GM21619 (cell line): ENCODE data around the gene SPAG7.
A peak's percentile ranks its signal among the peaks of the same experiment; 100 is the strongest.

ENCODE experiments used
- ATAC-seq: cut with Tn5 transposase; IDR thresholded peaks from one replicate; pipeline ENCODE4 v1.9.1; 2021; ENCODE audit not compliant: unreplicated experiment

The SPAG7 gene, protein sequence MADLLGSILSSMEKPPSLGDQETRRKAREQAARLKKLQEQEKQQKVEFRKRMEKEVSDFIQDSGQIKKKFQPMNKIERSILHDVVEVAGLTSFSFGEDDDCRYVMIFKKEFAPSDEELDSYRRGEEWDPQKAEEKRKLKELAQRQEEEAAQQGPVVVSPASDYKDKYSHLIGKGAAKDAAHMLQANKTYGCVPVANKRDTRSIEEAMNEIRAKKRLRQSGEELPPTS

DNA sequence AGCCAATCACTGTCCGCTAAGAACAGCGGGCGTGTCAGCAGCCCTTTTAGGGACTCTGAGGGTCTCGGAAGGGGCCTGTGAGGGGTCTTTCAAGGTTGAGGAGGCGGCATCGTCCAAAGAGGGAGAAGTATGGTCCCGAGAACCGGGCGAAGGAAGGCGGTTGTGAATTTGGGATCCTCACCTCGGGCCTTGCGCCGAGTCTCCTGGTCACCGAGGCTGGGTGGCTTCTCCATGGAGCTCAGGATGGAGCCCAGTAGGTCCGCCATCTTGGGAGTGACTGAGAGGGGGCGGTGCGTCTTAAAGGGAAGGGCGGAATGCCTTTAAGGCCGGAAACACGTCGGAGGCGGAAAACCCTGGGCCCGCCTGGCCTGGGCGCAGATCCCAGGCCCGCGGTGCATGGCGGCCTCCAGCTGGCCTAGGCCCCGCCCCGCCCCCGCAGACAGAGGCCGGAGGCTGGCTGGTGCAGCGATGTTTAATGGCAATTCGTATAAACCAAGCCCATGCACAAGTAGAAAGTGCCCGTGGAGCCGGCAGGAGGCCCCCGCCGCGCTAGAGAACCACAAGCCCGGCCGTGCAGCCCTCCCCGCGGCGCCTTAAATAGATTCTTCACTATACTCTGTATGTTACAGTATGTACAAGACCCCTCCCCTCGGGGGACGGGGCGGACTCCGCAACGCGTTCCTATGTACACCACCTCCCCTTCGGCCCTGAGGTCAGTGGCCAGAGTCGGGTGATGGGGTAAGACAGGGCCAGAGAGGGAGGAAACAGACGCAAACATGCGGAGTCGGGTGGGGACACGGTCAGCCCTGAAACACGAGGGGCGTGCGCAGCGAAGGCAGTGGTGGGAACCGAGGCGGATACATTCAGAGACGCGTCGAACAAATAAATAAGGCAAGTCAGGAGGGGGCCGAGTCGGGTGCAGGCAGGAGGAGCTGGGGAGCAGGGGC, at the start of gene SPAG7:
Gene SPAG7, minus strand, starts transcription at position 279 of the 947 bp plus-strand sequence. Its CDS starts 13 bp downstream, at position 266.
- peak; percentile 54 for ATAC-seq

DNA sequence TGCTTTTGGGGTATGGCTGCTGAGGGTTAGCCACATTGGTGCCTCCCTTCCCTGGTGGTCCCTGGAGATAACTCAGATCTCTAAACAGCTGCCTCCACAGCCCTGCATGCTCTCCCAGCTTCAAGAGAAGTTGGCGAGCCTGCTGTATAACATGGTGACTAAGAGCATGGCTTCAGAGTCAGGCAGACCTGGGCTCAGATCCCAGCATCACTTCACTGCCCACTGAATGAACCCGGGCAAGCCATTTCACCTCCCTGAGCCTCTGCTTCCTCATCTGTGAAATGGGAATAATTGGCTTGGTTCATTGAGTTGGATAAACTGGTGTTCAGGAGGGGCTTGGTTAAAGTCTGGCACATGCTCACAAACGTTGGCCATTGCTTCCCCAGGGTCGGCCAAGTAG, 46.7 kb upstream of the SPAG7 start:
- no peak for ATAC-seq

GRCh38 chr17:5011928-5012327, 44.3 kb upstream of the SPAG7 start:
- no peak for ATAC-seq

- ATAC-seq: no peak
Measured at GRCh38 chr17:5003214-5003867, 35.7 kb upstream of the SPAG7 start.

DNA sequence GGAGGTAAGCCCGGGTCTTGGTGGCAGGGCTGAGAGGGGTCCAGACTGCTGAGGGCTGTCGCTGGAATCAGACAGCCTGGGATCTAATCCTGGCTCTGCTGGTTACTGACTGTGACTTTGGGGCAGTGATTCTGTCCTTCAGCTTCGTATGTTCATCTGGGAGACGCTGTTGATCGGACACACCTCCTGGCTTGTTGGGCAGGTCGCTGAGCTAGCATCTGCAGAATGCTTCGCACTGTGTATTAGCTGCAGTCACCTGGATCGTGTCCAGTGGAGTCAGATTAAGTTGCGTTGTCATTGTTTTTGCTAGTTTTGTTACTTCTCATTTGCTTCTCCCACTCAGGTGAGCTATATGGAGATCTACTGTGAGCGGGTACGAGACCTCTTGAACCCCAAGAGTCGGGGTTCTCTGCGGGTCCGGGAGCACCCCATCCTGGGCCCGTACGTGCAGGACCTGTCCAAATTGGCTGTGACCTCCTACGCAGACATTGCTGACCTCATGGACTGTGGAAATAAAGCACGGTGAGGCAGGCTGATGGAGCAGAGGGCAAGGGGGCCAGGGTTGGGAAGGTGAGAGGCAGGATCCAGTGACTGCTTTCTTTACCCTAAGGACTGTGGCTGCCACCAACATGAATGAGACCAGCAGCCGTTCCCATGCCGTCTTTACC, 34.6 kb upstream of the SPAG7 start:
- ATAC-seq: no peak

- ATAC-seq: no peak
Measured at GRCh38 chr17:5000237-5000639, 32.6 kb upstream of the SPAG7 start.

DNA sequence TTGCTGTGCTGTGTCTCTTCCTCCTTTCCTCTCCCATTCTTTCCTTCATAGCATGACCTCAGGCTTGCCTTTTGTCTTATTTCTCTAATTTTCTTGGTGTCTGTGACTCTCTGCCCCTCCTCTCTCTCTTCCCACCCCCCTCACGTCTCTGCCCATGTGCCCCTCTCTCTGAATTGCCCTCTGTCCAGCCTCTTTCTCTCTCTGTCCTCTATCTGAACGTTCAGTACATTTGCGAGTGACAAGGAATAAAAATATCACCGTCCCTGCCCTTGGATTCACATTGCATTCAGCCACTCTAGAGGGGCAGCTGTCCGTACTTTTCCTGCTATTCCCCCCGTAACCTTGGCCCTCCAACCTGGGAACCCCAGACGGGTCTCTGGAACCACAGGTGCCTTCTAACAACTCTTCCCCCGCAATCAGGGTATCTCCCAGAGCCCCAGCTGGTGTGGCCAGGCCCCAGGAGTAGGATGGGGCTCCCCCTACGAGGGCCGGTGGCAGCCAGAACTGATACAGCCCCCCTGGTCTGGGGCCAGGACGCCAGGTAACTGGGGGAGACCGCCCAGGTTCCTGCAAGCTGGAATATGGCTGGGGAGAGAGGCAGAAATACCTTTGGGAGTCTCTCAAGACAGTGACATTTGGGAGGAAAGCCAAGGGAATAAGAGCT, 31.9 kb upstream of the SPAG7 start:
- ATAC-seq: no peak

DNA sequence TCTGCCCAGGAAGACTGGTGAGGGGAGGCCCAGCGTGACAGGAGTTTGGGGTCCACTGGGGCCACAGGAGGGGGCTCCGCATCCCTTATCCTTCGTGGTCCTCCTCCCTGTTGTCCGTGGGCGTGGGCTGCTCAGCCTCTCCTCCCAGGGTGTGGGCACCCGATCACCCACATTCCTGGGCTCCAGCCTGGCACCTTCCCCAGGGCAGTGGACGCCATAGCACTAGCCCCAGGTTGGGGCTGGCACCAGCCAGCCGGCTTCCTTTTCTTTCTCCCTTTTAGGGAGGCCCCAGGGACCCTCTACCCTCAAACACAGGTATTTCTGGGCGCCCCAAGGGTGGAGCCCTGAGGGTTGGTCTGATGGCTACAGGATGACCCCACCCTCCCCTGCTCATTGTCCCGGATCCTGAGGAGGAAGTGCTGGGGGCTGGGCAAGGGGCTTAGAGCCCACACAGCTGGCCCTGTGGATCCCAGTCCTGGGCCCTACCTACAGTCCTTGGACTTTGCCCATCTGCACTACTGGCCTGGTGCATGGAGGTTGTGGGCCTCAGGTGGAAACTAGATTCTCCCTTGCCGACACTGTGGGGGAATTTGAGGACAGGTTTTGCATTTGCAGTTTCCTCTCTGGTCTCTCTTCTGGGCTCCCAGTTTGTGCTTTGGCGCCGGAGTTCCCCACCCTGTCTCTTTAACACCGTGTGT, 31.3 kb upstream of the SPAG7 start:
- ATAC-seq: no peak

GRCh38 chr17:4998027-4998731, 30.6 kb upstream of the SPAG7 start:
- ATAC-seq: peak; percentile 6

DNA sequence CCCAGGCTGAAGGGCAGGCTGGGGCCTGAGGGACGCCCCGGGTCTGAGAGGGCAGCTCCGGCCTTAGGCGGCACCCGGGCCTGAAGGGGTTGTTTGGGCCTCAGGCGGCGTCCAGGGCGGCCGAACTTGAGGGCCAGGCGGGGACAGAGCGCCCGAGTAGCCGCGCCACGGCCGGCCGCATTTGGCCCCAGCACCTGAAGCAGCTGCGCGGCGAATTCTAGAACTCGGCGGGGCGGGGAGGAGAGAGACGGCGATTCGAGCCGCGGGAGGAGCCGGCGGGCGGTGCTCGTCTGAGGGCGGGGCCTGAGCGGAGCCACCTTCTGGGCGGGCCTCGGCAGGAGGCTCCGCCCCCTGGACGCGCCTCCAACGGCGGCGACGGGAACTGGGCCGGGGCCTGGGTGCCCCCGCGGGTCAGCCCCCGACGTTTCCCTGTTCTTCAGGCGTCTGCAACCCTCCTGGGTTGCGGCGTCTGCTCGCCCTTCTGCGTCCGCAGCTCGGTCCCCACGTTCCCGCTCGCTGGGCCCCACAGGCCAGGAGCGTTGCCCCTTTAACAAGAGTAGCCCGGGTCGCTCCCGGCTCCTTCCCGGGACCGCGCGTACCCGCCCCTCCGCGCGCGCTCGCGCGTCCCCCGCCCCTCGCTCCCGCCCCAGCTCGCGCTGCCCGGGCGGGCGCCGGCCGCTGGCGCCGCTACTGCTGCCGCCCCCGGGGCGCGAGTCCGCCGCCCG, 29.8 kb upstream of the SPAG7 start, which contains the start of the genes INCA1 and KIF1C:
Gene INCA1, minus strand, starts transcription at position 221 of the 725 bp plus-strand sequence. CDS start 3,085 bp downstream, outside the sequence.
Gene KIF1C, plus strand, starts transcription at position 649 of the 725 bp plus-strand sequence. CDS start 2,297 bp downstream, outside the sequence.
- ATAC-seq: peak; percentile 81

GRCh38 chr17:4994081-4994595, 26.5 kb upstream of the SPAG7 start:
- no peak for ATAC-seq

DNA sequence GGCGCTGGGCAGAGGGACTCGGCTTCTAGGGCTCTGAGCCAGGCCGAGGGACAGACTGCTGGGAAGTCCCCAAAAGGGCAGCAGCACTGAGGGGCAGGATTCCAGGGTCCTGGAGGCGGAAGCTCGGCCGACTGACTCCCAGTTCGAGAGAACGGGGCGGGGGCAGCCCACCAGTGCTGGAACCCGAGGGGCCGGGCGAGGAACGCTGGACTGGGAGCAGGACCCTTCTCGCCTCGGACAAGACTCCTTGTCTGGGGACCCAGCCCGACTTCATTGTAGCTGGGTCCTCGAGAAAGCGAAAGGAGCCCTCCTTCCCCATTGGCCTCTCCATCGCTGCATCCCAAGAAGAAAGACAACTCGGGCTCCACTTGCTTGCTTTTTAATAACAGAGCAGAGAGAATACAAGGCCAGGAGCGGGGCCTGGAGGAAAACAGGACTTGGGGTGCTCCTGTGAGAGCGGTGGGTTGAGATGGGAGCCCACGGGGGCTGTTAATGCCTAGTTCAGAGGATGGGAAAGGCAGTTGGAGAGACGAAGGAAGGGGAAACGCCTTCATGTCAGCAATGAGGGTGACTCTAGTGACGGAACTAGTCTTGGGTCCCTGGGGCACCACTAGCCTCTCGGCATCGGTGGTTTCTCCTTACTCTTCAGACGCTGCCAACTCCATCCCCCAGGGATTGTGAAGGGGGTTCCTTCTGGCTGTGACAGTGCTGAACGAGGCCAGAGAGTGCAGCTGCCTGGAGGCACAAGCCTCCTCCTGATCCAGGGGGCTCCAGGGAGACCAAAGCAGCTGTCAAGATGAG, 20.4 kb upstream of the SPAG7 start:
- peak; percentile 9 for ATAC-seq

DNA sequence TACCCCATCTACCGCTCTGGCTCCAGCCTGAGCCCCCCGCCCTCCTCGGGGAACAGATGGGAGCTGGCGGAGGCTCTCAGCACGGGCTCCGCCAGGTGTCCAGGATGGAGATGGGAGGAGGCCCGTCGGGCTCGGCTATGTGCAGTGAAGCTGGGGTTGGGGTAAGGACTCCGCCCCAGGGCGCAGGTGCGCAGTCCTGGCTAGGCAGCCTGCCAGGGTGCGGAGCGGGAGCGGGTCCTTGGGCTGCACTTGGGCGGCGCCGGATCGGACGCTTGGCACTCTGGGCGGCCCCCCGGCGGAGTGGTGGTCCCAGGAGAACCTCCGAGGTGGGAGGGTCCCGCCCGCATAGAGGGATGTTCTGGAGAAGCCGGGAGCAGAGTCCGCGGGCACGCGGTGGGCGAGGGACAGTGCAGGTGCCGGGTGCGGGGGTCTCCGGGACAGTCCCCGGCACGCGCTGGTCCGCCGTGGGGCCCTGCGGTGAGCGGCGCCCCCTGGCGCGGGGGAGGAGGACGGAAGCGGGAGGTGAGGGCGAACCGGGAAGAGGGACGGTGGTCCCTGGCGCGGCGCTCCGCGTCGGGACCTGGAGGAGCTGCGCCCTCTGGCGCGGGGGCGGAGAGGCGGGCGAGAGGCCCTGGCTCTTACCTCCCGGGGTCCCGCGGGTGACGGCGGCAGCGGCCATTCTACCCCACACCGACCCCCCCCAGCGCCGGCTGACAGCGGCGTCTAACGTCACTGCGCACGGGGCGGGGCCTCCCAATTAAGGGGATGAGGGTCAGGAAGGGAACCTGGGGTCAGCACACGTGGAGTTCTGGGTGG, 19.5 kb upstream of the SPAG7 start, which contains the start of gene CAMTA2:
Gene CAMTA2, minus strand, starts transcription at position 725 of the 816 bp plus-strand sequence. CDS start 1,453 bp downstream, outside the sequence.
- peak; percentile 57 for ATAC-seq

GRCh38 chr17:4986403-4986802, 18.8 kb upstream of the SPAG7 start:
- no peak for ATAC-seq

GRCh38 chr17:4982305-4982704, 14.7 kb upstream of the SPAG7 start:
- ATAC-seq: no peak

DNA sequence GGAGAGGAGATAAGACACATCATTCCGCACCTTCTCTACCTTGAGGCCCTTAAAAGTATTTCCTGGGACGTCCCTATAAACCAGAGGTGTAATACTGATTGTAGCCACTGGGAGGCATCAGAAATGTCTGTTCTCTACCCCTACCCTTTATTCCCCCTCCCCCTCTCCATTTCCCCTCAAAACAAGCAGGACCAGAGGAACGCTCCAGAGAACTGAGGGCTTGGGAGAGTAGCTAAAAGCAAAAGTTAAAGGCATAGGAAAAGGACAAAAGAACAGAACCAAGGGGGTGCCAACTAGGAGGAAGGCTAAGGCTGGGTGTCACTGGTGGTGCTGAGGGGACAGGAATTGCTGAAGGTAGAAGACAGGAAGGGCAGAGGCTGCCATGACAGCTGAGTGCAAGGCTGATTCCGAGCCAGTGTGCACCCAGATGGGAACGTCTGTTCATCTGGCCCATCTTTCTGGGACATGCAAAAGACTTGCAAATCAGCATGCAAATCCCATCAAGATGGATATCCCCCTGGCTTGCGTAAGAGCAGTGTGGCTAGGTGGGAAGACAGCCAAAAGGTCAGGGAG, 13.1 kb upstream of the SPAG7 start:
- no peak for ATAC-seq
